Astrocyte of the hippocampus (primary cell): ENCODE data around the gene HSPA1A.
A peak's percentile ranks its signal among the peaks of the same experiment; 100 is the strongest.
"Not testable (repeated sequence)": the region's sequence is repeated elsewhere in the genome, so short reads cannot be mapped to it uniquely, and the experiment has no call there.

ENCODE experiments used
- DNase-seq: peaks from one replicate; pipeline ENCODE4 v3.0.0; 2011; ENCODE audit warnings: low read depth, low spot score

HSPA1A gene

GRCh38 chr6:31836047-31836473 lies 20.7 kb downstream of the HSPA1A start:
- peak; percentile 24 for DNase-seq

- peak; percentile 47 for DNase-seq
These were observed 21.4 kb downstream of the HSPA1A start for GRCh38 chr6:31836474-31837368.

DNA sequence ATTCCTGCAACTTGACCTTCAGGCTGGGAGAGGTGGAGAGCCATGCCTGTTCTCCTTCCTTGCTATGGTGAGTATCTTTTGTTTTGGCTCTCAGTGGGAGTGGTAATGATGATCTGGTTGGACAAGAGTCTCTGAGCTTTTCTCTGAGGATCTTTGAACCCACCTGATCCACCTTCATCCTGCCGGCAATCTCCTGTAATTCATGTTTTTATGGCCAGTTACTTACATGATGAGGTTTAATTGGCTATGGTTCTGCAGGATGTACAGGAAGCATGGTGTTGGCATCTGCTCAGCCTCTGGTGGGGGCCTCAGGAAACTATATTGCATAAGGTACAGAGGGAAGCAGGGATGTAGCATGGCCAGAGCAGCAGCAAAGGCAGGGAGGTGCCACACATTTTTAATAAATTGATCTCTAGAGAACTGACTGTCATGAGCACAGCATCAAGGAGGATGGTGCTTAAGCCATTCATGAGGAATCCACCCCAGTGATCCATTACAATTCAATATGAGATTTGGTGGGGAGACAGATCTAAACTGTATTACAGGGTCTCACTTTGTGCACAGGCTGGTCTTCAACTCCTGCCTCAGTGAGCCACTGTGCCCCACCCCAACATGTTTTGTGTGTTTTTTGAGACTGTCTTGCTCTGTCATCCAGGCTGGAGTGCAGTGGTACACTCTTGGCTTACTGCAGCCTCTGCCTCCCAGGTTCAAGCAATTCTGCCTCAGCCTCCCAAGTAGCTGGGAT lies 22.2 kb downstream of the HSPA1A start:
- no peak for DNase-seq

DNA sequence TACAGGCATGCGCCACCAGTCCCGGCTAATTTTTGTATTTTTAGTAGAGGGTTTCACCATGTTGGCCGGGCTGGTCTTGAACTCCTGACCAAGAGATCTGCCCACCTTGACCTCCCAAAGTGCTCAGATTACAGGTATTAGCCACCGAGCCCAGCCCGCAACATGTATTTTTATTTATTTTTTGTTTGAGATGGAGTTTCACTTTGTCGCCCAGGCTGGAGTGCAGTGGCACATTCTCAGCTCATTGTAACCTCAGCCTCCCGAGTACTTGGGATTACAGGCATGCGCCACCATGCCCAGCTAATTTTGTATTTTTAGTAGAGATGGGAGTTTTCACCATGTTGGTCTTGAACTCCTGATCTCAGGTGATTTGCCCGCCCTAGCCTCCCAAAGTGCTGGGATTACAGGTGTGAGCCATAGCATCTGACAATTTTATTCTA lies 22.8 kb downstream of the HSPA1A start:
- not testable (repeated sequence) for DNase-seq

DNA sequence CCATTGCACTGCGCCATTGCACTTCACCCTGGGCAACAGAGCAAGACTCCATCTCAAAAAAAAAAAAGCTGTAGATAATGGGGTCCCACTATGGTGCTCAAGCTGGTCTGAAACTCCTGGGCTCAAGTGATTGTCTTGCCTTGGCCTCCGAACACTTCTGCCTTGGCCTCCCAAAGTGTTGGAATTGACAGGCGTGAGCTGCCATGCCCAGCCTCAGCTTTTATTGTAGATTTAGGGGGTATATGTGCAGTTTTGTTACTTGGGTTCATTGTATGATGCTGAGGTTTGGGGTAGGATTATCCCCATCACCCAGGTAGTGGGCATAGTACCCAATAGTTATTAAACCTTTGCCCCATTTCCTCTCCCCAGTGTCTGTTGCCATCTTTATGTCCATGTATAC lies 23.6 kb downstream of the HSPA1A start:
- DNase-seq = no peak

- not testable (repeated sequence) for DNase-seq
These were observed 24.4 kb downstream of the HSPA1A start for GRCh38 chr6:31839779-31840126.

- no peak for DNase-seq
These were observed 26.7 kb downstream of the HSPA1A start for GRCh38 chr6:31842053-31842452.

DNA sequence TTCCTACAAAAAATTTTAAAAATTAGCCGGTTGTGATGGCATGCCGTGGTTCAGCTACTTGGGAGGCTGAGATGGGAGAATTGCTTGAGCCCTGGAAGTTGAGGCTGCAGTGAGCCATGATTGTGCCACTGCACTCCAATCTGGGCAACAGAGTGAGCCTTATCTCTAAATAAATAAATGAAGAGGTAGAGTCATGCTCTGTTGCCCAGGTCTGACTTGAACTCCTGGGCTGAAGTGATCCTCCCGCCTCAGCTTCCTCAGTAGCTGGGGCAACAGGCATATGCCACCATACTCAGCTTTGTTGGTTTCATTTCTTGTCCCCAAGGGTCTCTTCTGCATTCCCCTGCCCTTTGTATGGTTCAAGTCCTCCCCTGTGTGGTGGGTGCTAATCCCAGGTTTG lies 29.2 kb downstream of the HSPA1A start:
- no peak for DNase-seq

DNA sequence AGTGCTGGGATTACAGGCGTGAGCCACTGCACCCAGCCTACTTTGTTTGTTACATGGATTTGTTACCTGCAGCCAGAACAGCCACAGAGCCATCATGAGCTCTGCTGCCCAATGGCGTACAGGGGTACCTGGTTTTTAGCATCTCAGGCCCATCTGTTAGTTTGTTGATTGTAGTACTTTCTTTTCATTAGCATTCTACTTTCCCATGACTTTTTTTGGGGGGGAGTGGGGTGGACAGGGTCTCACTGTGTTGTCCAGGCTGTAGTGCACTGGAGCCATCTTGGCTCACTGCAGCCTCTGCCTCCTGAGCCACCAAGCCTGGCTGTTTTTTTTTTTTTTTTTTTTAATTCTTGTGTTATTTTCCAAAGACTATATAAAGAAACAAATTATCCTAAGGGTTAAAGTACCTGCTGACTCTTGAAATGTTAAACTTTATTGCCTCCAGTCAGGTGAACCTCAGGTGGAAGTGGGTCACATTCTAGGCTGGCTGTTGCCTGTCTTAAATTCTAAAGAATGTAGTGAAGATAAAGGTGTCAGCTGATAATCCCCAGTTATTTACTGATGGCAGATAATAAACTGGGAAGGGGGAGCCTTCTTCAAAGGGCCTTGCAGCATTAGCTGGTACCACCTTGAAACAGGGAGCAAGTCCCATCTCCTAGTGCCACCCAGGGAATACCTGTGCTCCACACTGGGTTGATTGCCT lies 32.1 kb downstream of the HSPA1A start:
- DNase-seq = no peak

- DNase-seq = no peak
These were observed 35.6 kb downstream of the HSPA1A start for GRCh38 chr6:31850765-31851484.

DNA sequence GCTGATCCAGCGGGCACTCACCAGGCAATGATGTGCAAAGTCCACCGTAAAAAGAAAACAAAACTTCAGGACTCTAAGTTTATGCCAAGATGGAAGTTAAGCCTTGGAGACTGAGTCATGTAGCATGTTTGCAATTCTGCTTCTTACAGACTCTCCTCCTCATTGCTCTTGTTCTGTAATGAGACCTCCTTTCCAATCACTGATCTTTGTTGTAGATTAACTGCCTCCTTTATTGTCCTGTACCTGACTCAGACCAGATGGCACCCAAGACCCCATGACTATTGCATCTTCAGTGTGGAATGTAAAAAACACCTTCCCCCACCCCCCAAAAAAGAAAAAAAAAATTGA lies 36.1 kb downstream of the HSPA1A start:
- DNase-seq = peak; percentile 47

- DNase-seq = not testable (repeated sequence)
These were observed 36.8 kb downstream of the HSPA1A start for GRCh38 chr6:31851980-31852718.

DNA sequence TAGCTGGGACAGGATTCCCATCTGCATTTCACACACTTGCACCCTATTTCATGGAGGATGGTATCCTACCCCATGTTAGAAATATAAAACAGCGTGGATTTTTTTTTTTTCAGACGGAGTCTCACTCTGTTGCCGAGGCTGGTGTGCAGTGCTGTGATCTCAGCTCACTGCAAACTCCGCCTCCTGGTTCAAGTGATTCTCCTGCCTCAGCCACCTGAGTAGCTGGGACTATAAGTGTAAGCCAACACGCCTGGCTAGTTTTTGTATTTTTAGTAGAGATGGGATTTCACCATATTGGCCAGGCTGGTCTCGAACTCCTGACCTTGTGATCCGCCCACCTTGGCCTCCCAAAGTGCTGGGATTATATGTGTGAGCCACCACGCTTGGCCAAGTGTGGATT lies 42.4 kb downstream of the HSPA1A start:
- DNase-seq = not testable (repeated sequence)

DNA sequence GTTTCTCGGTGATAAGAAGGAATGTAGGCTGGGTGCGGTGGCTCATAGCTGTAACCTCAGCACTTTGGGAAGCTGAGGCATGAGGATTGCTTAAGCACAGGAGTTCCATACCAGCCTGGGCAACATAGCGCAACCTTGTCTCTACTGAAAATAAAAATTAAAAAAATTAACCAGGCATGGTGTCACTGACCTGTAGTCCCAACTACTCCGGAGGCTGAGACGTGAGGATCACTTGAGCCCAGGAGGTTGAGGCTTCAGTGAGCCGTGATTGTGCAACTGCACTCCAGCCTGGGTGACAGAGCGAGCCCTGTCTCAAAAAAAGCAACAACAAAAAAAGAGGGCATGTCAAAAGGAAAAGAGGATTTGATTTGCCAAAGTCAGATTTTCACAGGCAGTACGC lies 43.4 kb downstream of the HSPA1A start:
- DNase-seq = no peak

GRCh38 chr6:31859923-31860322 lies 44.6 kb downstream of the HSPA1A start:
- DNase-seq = no peak

GRCh38 chr6:31860349-31860748 lies 45.0 kb downstream of the HSPA1A start:
- DNase-seq = no peak

GRCh38 chr6:31861150-31861549 lies 45.8 kb downstream of the HSPA1A start:
- DNase-seq = no peak

- no peak for DNase-seq
These were observed 46.6 kb downstream of the HSPA1A start for GRCh38 chr6:31861919-31862343.

GRCh38 chr6:31862344-31863235 lies 47.2 kb downstream of the HSPA1A start, which contains the start of gene NEU1:
Gene NEU1, minus strand, starts transcription at chr6:31862821. Its CDS starts 45 bp downstream, at chr6:31862776.
- DNase-seq = peak; percentile 100

DNA sequence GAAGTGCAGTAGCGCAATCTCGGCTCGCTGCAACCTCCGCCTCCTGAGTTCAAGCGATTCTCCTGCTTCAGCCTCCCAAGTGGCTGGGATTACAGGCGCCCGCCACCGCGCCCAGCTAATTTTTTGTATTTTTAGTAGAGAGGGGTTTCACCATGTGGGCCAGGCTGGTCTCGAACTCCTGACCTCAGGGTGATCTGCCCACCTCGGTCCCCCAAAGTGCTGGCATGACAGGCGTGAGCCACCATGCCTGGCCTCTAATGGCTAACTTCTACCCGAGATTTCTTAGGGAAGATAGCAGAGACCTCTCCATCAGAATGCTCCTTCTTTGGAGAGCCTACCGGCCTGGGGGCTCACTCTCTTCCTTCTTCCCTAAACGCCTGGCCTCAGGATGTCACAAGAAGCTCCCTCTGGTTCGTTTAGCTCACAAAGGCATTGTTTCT lies 48.8 kb downstream of the HSPA1A start:
- not testable (repeated sequence) for DNase-seq
